ENCODE data around the gene CDH13.

CDH13 gene

GRCh38 chr16:83138512-83138911 is 511.7 kb downstream of the CDH13 start:
- no peak overlapping the region for H3K4me3 ChIP-seq (ENCODE audit: low read depth, low read length)
- in situ Hi-C loops (cut with HindIII; ENCODE audit: low sequenced_read_pairs), result no loop called here
- no peak for TF ChIP-seq CTCF (IDR thresholded peaks at IDR 0.05; ENCODE audit: low read depth, low read length)
- DNase-seq (ENCODE audit: low read depth, low spot score), result no peak

- DNase-seq (ENCODE audit: low read depth, low spot score), result no peak
- in situ Hi-C loops (cut with HindIII; ENCODE audit: low sequenced_read_pairs), result no loop called here
- no peak for TF ChIP-seq CTCF (IDR thresholded peaks at IDR 0.05; ENCODE audit: low read depth, low read length)
- H3K4me3 ChIP-seq (ENCODE audit: low read depth, low read length), result no peak overlapping the region
Observed at GRCh38 chr16:83138976-83139690, 512.4 kb downstream of the CDH13 start.

GRCh38 chr16:83143788-83144187 is 517.0 kb downstream of the CDH13 start:
- TF ChIP-seq CTCF (IDR thresholded peaks at IDR 0.05; ENCODE audit: low read depth, low read length), result no peak
- peak; percentile 87 for DNase-seq (ENCODE audit: low read depth, low spot score)
- H3K4me3 ChIP-seq (ENCODE audit: low read depth, low read length), result no peak overlapping the region
- in situ Hi-C loops (cut with HindIII; ENCODE audit: low sequenced_read_pairs), result no loop called here

- H3K4me3 ChIP-seq (ENCODE audit: low read depth, low read length), result no peak overlapping the region
- no peak for DNase-seq (ENCODE audit: low read depth, low spot score)
- TF ChIP-seq CTCF (IDR thresholded peaks at IDR 0.05; ENCODE audit: low read depth, low read length), result no peak
- in situ Hi-C loops (cut with HindIII; ENCODE audit: low sequenced_read_pairs), result no loop called here
Observed at GRCh38 chr16:83145297-83145696, 518.5 kb downstream of the CDH13 start.

GRCh38 chr16:83147244-83147643 is 520.5 kb downstream of the CDH13 start:
- no peak for TF ChIP-seq CTCF (IDR thresholded peaks at IDR 0.05; ENCODE audit: low read depth, low read length)
- DNase-seq (ENCODE audit: low read depth, low spot score), result no peak
- in situ Hi-C loops (cut with HindIII; ENCODE audit: low sequenced_read_pairs), result no loop called here
- H3K4me3 ChIP-seq (ENCODE audit: low read depth, low read length), result no peak overlapping the region

- DNase-seq (ENCODE audit: low read depth, low spot score), result no peak
- in situ Hi-C loops (cut with HindIII; ENCODE audit: low sequenced_read_pairs), result no loop called here
- no peak overlapping the region for H3K4me3 ChIP-seq (ENCODE audit: low read depth, low read length)
- no peak for TF ChIP-seq CTCF (IDR thresholded peaks at IDR 0.05; ENCODE audit: low read depth, low read length)
Observed at GRCh38 chr16:83158320-83158957, 531.7 kb downstream of the CDH13 start.

All from astrocyte of the spinal cord (primary cell).